GM12873 (cell line): ENCODE results near the gene GSTA2.

Experiments
- CTCF ChIP-seq: IDR thresholded peaks from 2 replicates; pipeline ENCODE4 v1.5.1; 2012; ENCODE audit warnings: low read depth, mild to moderate bottlenecking, moderate library complexity, low read length, control low read depth; ENCODE audit not compliant: insufficient read depth; ENCODE audit errors: missing control alignments

Gene GSTA2

GRCh38 chr6:52734072-52734471 is 29.2 kb downstream of the GSTA2 start:
- no peak for TF ChIP-seq CTCF

GRCh38 chr6:52733172-52733571 is 30.1 kb downstream of the GSTA2 start:
- TF ChIP-seq CTCF: no peak

DNA sequence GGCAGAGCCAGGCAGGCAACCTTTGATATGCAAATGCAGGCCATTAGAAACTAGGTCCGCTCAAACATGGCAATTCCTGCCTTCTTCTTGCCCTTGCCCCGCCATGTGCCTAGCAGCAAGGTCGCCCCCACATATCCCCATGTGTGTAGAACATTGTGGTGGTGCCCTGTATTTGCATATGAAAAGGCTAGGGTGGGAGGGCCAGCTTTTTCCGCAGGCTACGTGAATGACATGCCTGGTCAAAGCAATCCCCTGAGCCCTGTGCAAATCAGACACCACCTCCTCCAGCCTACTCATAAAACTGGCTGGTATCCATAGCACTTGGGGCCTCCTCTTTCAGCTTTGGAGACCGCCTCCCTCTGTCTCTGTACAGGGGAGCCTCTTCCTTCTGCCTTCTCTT is 31.6 kb downstream of the GSTA2 start:
- no peak for TF ChIP-seq CTCF

GRCh38 chr6:52729576-52729975 is 33.7 kb downstream of the GSTA2 start:
- TF ChIP-seq CTCF: no peak

GRCh38 chr6:52728394-52728793 is 34.9 kb downstream of the GSTA2 start:
- no peak for TF ChIP-seq CTCF

DNA sequence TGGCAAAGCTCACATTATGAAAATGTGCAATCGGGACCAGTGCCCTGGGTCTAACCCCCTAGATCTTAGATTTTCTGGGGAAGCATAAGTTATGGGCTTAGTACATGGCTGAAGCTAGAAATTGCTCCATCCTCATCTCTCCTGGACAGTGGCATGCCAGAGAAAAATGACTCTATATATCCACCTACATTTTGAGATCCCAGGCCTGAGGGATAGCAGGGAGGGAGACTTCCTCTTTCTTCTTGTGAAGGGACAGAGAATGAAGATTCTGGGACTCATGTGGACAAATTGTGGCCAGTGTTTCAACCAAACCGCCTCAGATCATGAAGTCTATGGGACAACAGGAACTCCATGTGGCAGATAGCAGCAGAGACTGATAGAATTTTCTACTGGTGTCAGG is 35.4 kb downstream of the GSTA2 start:
- no peak for TF ChIP-seq CTCF

- no peak for TF ChIP-seq CTCF
Measured at GRCh38 chr6:52726741-52727535, 36.3 kb downstream of the GSTA2 start.

DNA sequence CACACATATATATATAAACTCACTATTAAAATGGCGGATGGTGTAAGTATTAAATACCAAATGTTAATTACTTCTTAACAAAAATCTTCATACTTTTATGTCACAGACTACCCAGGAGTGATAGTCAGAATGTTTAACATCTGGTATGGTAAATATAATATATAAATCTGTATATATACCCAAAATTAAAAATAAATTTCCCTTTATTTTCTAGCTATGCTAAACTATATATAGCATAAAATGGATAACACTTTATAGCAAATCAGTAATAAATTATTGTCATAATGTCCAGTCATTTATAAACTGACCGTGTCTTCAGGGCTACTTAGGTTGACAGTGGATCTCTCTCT is 37.1 kb downstream of the GSTA2 start:
- no peak for TF ChIP-seq CTCF
